Measurements from ENCODE around the gene ZNF23.

ZNF23 gene

GRCh38 chr16:71467810-71468209 is 5.8 kb upstream of the ZNF23 start:
- no peak for DNase-seq

GRCh38 chr16:71464231-71464630 is 2.2 kb upstream of the ZNF23 start:
- DNase-seq: no peak

DNA sequence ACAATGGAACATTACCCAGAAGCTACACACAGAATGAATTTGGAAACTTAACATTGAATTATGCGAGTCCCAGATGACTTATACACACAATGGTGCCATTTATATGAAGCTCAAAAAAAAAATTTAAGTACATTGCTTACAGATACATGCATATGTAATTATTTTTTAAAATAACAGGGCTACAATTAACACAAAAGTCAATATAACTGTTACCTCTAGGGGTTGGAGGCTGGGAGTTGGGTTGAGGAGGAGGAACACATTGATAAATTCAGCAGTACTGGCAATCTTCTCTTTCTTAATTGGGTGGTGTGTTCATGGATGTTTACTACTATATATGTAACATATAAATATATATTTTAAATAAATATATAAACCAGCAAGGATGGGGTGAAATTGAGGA is 1.1 kb downstream of the ZNF23 start:
- no peak for DNase-seq

- DNase-seq: no peak
Observed at GRCh38 chr16:71460236-71460635, 1.8 kb downstream of the ZNF23 start.

DNA sequence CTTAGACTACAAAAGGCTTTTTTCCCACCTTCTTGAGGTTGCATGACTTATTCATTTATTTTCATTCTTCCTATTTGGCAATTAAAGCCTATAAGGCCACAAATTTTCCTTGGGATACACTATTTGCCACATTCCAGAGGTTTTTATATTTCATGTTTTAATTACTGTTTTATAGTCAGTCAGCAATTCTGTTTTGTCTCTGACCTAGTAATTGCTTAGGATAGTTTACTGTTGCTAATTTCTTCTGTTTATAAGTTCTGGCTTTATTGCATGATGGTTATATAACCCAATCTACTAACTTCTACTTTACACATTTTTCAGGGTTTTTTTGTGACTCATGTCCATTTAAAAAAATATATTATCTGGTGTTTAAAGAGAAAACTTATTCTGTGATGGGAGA is 2.5 kb downstream of the ZNF23 start:
- DNase-seq: no peak

GRCh38 chr16:71456801-71457200 is 5.2 kb downstream of the ZNF23 start:
- no peak for DNase-seq

GRCh38 chr16:71453036-71453435 is 9.0 kb downstream of the ZNF23 start:
- no peak for DNase-seq

- no peak for DNase-seq
Observed at GRCh38 chr16:71449020-71449419, 13.0 kb downstream of the ZNF23 start.

GRCh38 chr16:71448274-71448866 is 13.7 kb downstream of the ZNF23 start:
- DNase-seq: no peak

GRCh38 chr16:71443714-71444113 is 18.3 kb downstream of the ZNF23 start:
- DNase-seq: no peak

- no peak for DNase-seq
Observed at GRCh38 chr16:71442051-71442440, 20.0 kb downstream of the ZNF23 start, which contains the start of gene TLE7. TLE7 (minus strand) TSS chr16:71442054; CDS start chr16:71433324, 8,730 bp downstream.

DNA sequence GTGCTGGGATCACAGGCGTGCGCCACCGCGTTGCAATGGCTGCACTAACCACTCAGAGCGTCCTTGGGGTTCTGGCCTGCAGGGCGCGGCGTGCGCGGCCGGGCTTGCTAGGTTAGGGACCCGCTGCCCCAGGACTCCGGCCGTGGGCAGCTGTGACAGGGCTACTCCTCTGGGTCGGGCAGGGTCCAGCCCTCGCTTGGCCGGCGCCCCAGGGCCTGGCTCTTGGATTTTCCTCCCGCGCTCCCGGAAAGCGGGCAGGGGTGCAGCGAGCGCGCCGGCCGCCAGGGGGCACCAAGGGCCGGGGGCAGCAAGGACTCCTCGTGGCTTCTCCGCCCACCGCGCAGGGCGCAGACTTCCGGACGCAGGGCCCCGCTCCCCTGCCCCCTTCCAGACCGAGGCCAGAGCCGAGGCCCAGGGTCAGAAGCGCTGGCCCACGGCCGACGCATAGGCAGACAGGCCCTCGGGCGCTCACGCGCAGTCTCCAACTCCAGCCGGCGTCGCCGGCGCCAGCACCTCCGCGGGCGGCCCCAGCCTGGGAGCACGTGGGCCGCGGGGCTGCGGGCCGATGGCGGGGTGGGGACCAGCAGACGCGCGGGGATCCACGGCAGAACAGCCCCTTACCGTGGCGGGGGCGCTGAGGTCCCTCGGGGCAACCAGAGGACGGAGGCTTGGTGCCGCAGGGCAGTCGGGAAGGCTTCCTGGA is 20.5 kb downstream of the ZNF23 start:
- no peak for DNase-seq

DNA sequence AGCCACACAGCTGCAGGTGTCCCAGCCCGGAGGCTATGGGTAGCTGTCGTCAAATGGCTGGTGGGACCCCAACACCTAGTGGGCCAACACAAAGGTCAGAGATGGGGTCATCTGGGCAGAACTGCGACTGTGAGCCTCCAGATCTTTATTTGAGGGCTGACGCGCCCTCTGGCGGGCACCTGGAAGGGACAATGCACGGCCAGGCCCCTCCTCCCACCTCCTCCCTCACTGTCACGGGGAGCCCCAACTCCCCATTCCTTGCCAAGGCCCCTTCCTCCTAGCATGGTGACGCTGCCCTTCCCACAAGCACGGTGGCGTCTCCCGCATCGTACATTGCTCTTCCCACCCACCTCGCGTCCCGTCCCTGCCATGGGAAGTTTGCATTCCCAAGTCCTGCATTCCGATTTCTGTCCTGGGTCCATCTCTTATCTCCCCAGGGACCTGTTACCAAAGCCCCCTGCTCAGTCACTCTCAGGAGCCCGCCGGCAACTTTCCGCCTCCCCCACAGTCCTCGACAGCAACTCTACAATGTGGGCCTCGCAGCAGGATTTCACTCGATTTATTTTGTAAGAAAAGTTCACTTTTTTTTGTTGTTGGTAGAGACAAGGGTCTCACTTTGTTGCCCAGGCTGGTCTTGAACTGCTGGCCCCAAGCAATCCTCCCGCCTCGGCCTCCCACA is 21.2 kb downstream of the ZNF23 start:
- DNase-seq: no peak

- DNase-seq: no peak
Observed at GRCh38 chr16:71439523-71439922, 22.5 kb downstream of the ZNF23 start.

DNA sequence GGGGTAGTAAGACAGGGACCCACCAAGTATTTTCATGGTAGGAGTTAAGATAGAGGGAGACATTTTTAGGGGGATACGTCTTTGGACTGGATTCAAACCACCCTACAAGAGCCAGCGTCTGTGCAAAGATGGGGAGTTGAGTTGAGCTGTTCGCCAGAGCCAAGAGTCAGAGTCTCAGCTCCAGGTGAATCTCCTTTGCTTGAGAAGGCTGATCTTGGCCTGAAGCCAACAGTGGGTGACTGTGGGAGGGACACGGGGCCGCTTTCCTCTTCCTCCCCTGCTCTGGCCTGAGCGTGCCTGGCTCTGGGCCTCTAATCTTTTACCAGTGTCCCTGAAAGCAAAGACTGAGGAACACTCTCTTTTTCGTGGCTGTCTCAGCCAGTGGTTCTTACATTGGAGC is 25.6 kb downstream of the ZNF23 start:
- no peak for DNase-seq

GRCh38 chr16:71432906-71433305 is 29.1 kb downstream of the ZNF23 start:
- no peak for DNase-seq

DNA sequence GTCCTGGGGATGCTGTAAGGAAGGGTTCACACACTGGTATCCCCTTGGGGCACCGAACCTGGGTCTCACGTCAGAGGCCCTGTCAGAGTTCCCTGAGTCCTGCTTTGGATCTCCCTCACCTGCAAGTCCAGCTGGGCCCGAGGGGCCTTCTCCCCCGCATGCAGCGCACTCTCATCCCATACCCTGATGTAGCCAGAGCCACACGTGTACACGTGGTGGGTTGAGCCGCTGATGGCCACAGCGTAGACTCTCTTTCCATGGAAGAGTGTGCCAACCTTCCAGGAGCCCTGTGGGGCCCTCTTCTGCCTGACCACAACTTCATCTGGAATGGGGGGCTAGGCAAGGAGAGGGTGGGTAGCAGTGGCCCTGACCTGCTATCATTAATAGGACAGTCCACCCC is 30.1 kb downstream of the ZNF23 start:
- DNase-seq: no peak

DNA sequence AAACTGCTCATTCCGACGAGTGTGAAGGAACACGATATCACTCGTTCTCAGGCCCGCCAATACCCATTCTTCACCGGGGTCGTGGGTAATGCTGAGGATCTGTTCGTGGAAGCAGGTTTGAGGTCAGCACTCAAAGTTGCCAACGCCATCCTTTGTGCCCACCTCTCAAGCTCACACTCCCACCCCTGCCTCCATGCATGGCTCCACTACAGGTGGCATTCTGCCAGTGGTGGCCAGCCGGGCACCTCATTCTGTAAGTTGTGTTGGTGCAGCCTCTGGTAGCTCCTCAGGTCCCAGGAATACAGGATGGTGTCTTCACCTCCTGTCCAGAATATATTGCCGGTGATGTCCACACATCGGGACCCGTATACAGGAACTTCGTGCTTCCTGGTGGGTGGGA is 30.9 kb downstream of the ZNF23 start:
- DNase-seq: no peak

DNA sequence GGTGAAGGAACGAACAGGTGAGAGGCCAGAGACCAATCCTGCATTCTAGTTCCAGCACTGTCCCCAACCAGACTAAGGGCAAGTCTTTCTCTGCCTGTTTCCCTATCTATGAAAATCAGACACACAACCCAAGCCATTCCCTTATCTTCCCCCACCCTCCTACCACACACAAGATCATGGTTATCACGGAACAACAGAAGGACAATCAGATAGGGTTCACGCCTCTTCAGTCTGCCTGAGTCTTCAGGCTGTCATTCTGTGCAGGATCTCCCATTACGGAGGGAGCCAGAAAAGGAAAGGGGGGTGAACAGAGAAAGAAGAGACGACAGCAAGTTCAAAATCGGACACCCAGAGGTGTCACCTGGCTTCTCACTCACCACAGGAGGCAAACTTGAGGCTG is 31.3 kb downstream of the ZNF23 start:
- DNase-seq: no peak

- DNase-seq: no peak
Observed at GRCh38 chr16:71429581-71429980, 32.5 kb downstream of the ZNF23 start.

GRCh38 chr16:71428883-71429282 is 33.2 kb downstream of the ZNF23 start:
- DNase-seq: no peak

DNA sequence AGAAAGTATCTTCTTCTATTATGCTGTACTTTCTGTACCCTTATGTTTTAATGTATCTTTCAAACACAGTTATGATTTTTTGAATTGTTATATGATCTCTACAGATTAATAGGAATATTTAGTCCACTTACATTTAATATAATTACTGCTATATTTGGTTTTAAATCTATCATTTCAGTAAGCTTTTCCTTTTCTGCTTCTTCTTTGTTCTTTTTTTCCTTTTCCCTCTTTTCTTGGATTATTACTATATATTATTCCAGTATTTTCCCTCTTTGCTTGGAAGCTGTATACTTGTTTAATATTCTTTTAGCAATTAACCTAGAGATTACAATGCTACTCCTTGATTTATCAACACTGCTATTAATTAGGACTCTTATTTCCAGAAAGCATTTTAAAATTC is 33.7 kb downstream of the ZNF23 start:
- no peak for DNase-seq

DNA sequence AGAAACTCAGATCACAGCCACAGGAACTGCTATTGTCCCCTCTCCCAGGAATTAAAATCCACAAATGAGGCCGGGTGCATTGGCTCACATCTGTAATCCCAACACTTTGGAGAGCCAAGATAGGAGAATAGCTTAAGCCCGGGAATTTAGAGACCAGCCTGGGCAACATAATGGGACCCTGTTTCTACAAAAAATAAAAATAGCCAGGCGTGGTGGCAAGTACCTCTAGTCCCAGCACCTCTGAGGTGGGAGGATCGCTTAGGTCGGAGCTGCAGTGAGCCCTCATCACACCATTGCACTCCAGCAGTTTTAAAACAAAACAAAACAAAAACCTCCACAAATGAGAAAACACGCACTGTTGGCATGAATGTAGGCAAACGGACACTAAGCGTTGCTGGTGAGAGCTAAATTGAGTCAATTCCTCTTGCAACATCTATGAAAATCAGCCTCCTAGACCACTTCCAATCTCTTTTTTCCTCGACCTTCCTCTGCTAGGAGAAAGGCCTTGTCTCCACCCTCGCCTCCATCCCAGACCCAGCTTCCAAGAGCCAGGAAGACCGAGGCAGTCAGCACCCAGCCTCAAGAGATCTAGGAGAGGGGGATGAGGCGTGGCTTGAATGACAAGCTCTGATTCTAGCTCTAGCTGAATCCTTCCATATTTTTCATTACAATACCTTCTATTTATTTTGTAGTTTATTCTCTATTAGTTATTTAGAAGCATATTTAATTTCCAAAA is 35.0 kb downstream of the ZNF23 start:
- no peak for DNase-seq

Data from NCI-H2171 (cell line).